Upper lobe of right lung (tissue), 1 donor: Measurements from ENCODE around the gene LPCAT3. TPM values are rescaled to one million over a fixed set of nuclear protein-coding genes. Genes with fewer than 3 reads are reported as not detected.
A peak's percentile ranks its signal among the peaks of the same experiment; 100 is the strongest.

Experiments used
- ATAC-seq: fragments of 200-7000 bp; cut with Tn5 transposase; one replicate; pipeline ENCODE4 v1.9.1; 2020; ENCODE audit warnings: mild to moderate bottlenecking, moderate library complexity
- DNase-seq: peaks from one replicate; pipeline ENCODE4 v3.0.0-alpha.2; 2020
- H3K27ac ChIP-seq: fragments of 200-600 bp; one replicate; pipeline ENCODE4 v1.8.0; 2022
- H3K27me3 ChIP-seq: fragments of 200-600 bp; one replicate; pipeline ENCODE4 v1.8.0; 2022; ENCODE audit warnings: mild to moderate bottlenecking
- H3K36me3 ChIP-seq: fragments of 200-600 bp; one replicate; pipeline ENCODE4 v1.8.0; 2022
- H3K4me1 ChIP-seq: fragments of 200-600 bp; one replicate; pipeline ENCODE4 v1.8.0; 2022
- H3K4me3 ChIP-seq: fragments of 200-600 bp; one replicate; pipeline ENCODE4 v1.8.0; 2022; ENCODE audit warnings: mild to moderate bottlenecking
- H3K9me3 ChIP-seq: fragments of 200-600 bp; one replicate; pipeline ENCODE4 v1.8.0; 2022
- CTCF ChIP-seq: fragments of 200-600 bp; IDR thresholded peaks from one replicate; pipeline ENCODE4 v1.8.0; 2022; ENCODE audit warnings: antibody characterized with exemption
- intact Hi-C: fragments of 100-400 bp; cut with DNase I; formaldehyde crosslinking; loops from one replicate; pipeline ENCODE4 v1.11.0; 2022
- total RNA-seq: library from RNA; stranded (reverse); fragmentation: NEBNext Ultra II Directional; extraction: Animal tissue kit (Norgen Biotek cat#: 25700); gene quantifications from one replicate; pipeline ENCODE4 v1.2.1, GENCODE V29; 2021
- donor health status: DM: no; HTN: yes; CAD: no; lungs with severe emphysema.

Gene LPCAT3
- total RNA-seq, 1 donor from 2014 or later = 70.5 TPM

GRCh38 chr12:6959805-6960592 is 58.3 kb downstream of the LPCAT3 start:
- H3K9me3 ChIP-seq = no peaks in the 10 kb centered on the region
- H3K36me3 ChIP-seq = no peaks in the 10 kb centered on the region
- H3K4me3 ChIP-seq = no peak overlapping the region
- DNase-seq = peak; percentile 67
- no peak for TF ChIP-seq CTCF
- no peak for ATAC-seq
- no peaks in the 10 kb centered on the region for H3K27me3 ChIP-seq
- intact Hi-C loops = loop anchor here (10.0 kb wide), 1 partner anchor 155 kb away; no protein-coding TSS in a partner anchor
- peaks cover 67% of the 10 kb centered on the region for H3K4me1 ChIP-seq
- peak overlapping the region; percentile 94 for H3K27ac ChIP-seq

GRCh38 chr12:6959058-6959804 is 59.0 kb downstream of the LPCAT3 start:
- DNase-seq (peak; percentile 76), ATAC-seq (peak; percentile 2)
- peaks cover 65% of the 10 kb centered on the region for H3K4me1 ChIP-seq

GRCh38 chr12:6958609-6959057 is 59.6 kb downstream of the LPCAT3 start:
- ATAC-seq (no peak), DNase-seq (no peak)
- Histone ChIP-seq H3K4me1 (peaks cover 66% of the 10 kb centered on the region), H3K9me3 (no peaks in the 10 kb centered on the region), H3K27ac (peak overlapping the region; percentile 71), H3K4me3 (peak overlapping the region; percentile 8), H3K36me3 (no peaks in the 10 kb centered on the region), H3K27me3 (no peaks in the 10 kb centered on the region)
- TF ChIP-seq CTCF = no peak
- intact Hi-C loops = no loop called here

More at GRCh38 chr12:6959058-6959804, 59.0 kb downstream of the LPCAT3 start:
- no peak for TF ChIP-seq CTCF
- no peaks in the 10 kb centered on the region for H3K36me3 ChIP-seq
- H3K27ac ChIP-seq = peak overlapping the region; percentile 71
- intact Hi-C loops = no loop called here
- H3K27me3 ChIP-seq = no peaks in the 10 kb centered on the region
- H3K9me3 ChIP-seq = no peaks in the 10 kb centered on the region
- H3K4me3 ChIP-seq = peak overlapping the region; percentile 8

- Histone ChIP-seq H3K4me1 (peaks cover 66% of the 10 kb centered on the region), H3K36me3 (no peaks in the 10 kb centered on the region), H3K4me3 (no peak overlapping the region), H3K27ac (peak overlapping the region; percentile 71), H3K27me3 (no peaks in the 10 kb centered on the region), H3K9me3 (no peaks in the 10 kb centered on the region)
- intact Hi-C loops = no loop called here
- TF ChIP-seq CTCF = no peak
- ATAC-seq (no peak), DNase-seq (no peak)
These were observed 60.3 kb downstream of the LPCAT3 start for GRCh38 chr12:6957741-6958608.

GRCh38 chr12:6957151-6957701 is 61.0 kb downstream of the LPCAT3 start:
- DNase-seq (no peak), ATAC-seq (no peak)
- Histone ChIP-seq H3K9me3 (no peaks in the 10 kb centered on the region), H3K4me1 (peaks cover 61% of the 10 kb centered on the region), H3K27ac (peak overlapping the region; percentile 17), H3K36me3 (no peaks in the 10 kb centered on the region), H3K27me3 (no peaks in the 10 kb centered on the region), H3K4me3 (no peak overlapping the region)
- intact Hi-C loops = no loop called here
- TF ChIP-seq CTCF = no peak
